Activated naive CD4-positive, alpha-beta T cell treated with Interleukin-2 at 50 U/mL for 16 hours (primary cell): ENCODE measurements around the gene PCDHB10.
A peak's percentile ranks its signal among the peaks of the same experiment; 100 is the strongest.
"Not testable (repeated sequence)": the region's sequence is repeated elsewhere in the genome, so short reads cannot be mapped to it uniquely, and the experiment has no call there.

Experiments used
- DNase-seq: peaks from one replicate; pipeline ENCODE4 v3.0.0-alpha.2; 2020

The PCDHB10 gene

GRCh38 chr5:141192110-141192725 is at the start of gene PCDHB10:
Gene PCDHB10 (plus strand): TSS chr5:141192353. CDS start chr5:141192553, 200 bp downstream.
- peak; percentile 33 for DNase-seq

GRCh38 chr5:141149812-141150211 is 42.3 kb upstream of the PCDHB10 start, which contains the start of gene PCDHB6:
Gene PCDHB6 (plus strand): TSS chr5:141150057. CDS start chr5:141150258, 201 bp downstream.
- no peak for DNase-seq

- DNase-seq: no peak
Measured at GRCh38 chr5:141150224-141150992, 41.7 kb upstream of the PCDHB10 start.

- no peak for DNase-seq
Measured at GRCh38 chr5:141150993-141151325, 41.2 kb upstream of the PCDHB10 start.

- not testable (repeated sequence) for DNase-seq
Measured at GRCh38 chr5:141151632-141152031, 40.5 kb upstream of the PCDHB10 start.

- DNase-seq: not testable (repeated sequence)
Measured at GRCh38 chr5:141152096-141152495, 40.1 kb upstream of the PCDHB10 start.

GRCh38 chr5:141155540-141156374 is 36.4 kb upstream of the PCDHB10 start:
- DNase-seq: no peak

- not testable (repeated sequence) for DNase-seq
Measured at GRCh38 chr5:141157356-141157755, 34.8 kb upstream of the PCDHB10 start.

GRCh38 chr5:141157901-141158300 is 34.3 kb upstream of the PCDHB10 start:
- DNase-seq: not testable (repeated sequence)

- peak; percentile 6 for DNase-seq
Measured at GRCh38 chr5:141172381-141173204, 19.6 kb upstream of the PCDHB10 start, which contains the start of gene PCDHB7. Gene PCDHB7 (plus strand): TSS chr5:141172644. CDS start chr5:141172836, 192 bp downstream.

GRCh38 chr5:141174291-141175104 is 17.7 kb upstream of the PCDHB10 start:
- DNase-seq: not testable (repeated sequence)

GRCh38 chr5:141175933-141176332 is 16.2 kb upstream of the PCDHB10 start:
- DNase-seq: no peak

- DNase-seq: not testable (repeated sequence)
Measured at GRCh38 chr5:141177577-141178191, 14.5 kb upstream of the PCDHB10 start, which contains the start of gene PCDHB8. Gene PCDHB8 (plus strand): TSS chr5:141177790. CDS start chr5:141178035, 245 bp downstream.

- DNase-seq: not testable (repeated sequence)
Measured at GRCh38 chr5:141179371-141179770, 12.8 kb upstream of the PCDHB10 start.

GRCh38 chr5:141179876-141180275 is 12.3 kb upstream of the PCDHB10 start:
- DNase-seq: not testable (repeated sequence)

GRCh38 chr5:141180313-141180712 is 11.8 kb upstream of the PCDHB10 start:
- DNase-seq: no peak

- no peak for DNase-seq
Measured at GRCh38 chr5:141182248-141182647, 9.9 kb upstream of the PCDHB10 start, which contains the start of gene PCDHB16. Gene PCDHB16 (plus strand): TSS chr5:141182387. CDS start chr5:141182560, 173 bp downstream.

- not testable (repeated sequence) for DNase-seq
Measured at GRCh38 chr5:141184117-141184855, 7.9 kb upstream of the PCDHB10 start.

- DNase-seq: peak; percentile 37
Measured at GRCh38 chr5:141186897-141187512, 5.1 kb upstream of the PCDHB10 start, which contains the start of gene PCDHB9. Gene PCDHB9 (plus strand): TSS chr5:141187161. CDS start chr5:141187319, 158 bp downstream.
